ENCODE data around the gene C16orf74. TPM values are rescaled to one million over a fixed set of nuclear protein-coding genes. Genes with fewer than 3 reads are reported as not detected.

The C16orf74 gene
- total and polyA plus RNA-seq, 2 of the 8 experiments (the other 6 are each of a cell fraction or from before 2014, with no cell fraction given): 7.3 to 9.3 TPM

DNA sequence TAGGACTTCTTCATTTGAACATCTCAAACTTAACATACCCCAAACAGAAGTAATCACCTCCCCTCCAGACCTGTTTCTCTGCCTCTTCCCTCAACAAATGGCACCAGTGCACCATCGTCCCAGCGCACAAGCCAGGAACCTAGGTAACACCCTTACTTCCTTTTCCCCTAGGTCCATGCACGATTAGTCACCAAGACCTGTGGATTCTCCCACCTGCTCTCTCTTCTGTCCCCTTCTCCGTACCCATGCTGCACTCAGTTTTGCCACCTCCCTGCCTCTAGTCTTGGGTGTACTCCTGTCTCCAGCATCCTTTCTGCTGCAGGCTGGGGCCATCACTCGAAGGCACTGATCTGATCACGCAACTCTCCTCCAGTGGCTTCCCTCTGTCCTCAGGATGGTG is 45.3 kb upstream of the C16orf74 start (continued):
- no peak for TF ChIP-seq CHD2 (IDR thresholded peaks at IDR 0.05; ENCODE audit: low read length)
- no peak for TF ChIP-seq POLR2A (IDR thresholded peaks at IDR 0.05; ENCODE audit: control extremely low read depth in 1 of 2, low read depth in 2 of 2, low read length in 2 of 2)
- TF ChIP-seq FOSL1 (IDR thresholded peaks at IDR 0.05; ENCODE audit: insufficient read depth, low read depth, low read length): no peak
- no peak for TF ChIP-seq SIX5 (IDR thresholded peaks at IDR 0.05; ENCODE audit: low read depth, low read length)
